HEK293 (cell line): Measurements from ENCODE around the gene PASK.
A peak's percentile ranks its signal among the peaks of the same experiment; 100 is the strongest.

Experiments used
- CTCF ChIA-PET: fragments of 350-600 bp; formaldehyde crosslinking; extraction: SDS; loops from one replicate; lab custom pipeline; 2021; ENCODE audit warnings: antibody characterized with exemption; lab: Yijun Ruan, JAX
- POLR2A ChIA-PET: fragments of 300-600 bp; formaldehyde crosslinking; extraction: SDS; loops from one replicate; lab custom pipeline; 2020; ENCODE audit warnings: antibody characterized with exemption, inconsistent platforms; lab: Yijun Ruan, JAX
- H3K27ac ChIP-seq: fragments of 200-500 bp; sonication (Bioruptor generic); 2 replicates; pipeline ENCODE4 v1.5.1; 2014; ENCODE audit warnings: low read depth, low read length, control low read depth, inconsistent platforms; ENCODE audit errors: extremely low read depth
- H3K36me3 ChIP-seq, 2 experiments: fragments of 200-500 bp in 1 of 2; sonication (Bioruptor generic) in 1 of 2; 1 replicate in 1 of 2; 2 replicates in 1 of 2; pipeline ENCODE4 v1.5.1; 2014 to 2017; ENCODE audit warnings: inconsistent platforms in 2 of 2, low read length in 2 of 2; ENCODE audit not compliant: control insufficient read depth in 2 of 2, insufficient read depth in 1 of 2
- H3K4me1 ChIP-seq: fragments of 200-500 bp; sonication (Bioruptor generic); 2 replicates; pipeline ENCODE4 v1.5.1; 2014; ENCODE audit warnings: mild to moderate bottlenecking, low read length, inconsistent platforms; ENCODE audit not compliant: control insufficient read depth, insufficient read depth
- H3K4me3 ChIP-seq: 2 replicates; pipeline ENCODE4 v1.5.1; 2011; ENCODE audit warnings: low read depth, mild to moderate bottlenecking, control low read depth, low read length, moderate library complexity
- H3K9me3 ChIP-seq: fragments of 200-500 bp; sonication (Bioruptor generic); 2 replicates; pipeline ENCODE4 v1.5.1; 2014; ENCODE audit warnings: low read depth, low read length, inconsistent platforms; ENCODE audit not compliant: control insufficient read depth, insufficient read depth
- EGR2 ChIP-seq: fragments of 450-650 bp; formaldehyde crosslinking; IDR thresholded peaks from 2 replicates; pipeline ENCODE4 v1.5.1; 2016; ENCODE audit warnings: low read depth, missing biosample characterization, missing genetic modification characterization
- IKZF3 ChIP-seq: fragments of 450-650 bp; IDR thresholded peaks from 2 replicates; pipeline ENCODE4 v1.5.0; 2018; ENCODE audit warnings: missing biosample characterization, mild to moderate bottlenecking, missing genetic modification characterization, moderate library complexity
- KLF10 ChIP-seq: fragments of 450-650 bp; IDR thresholded peaks from 2 replicates; pipeline ENCODE4 v1.5.1; 2018; ENCODE audit warnings: missing biosample characterization, mild to moderate bottlenecking, missing genetic modification characterization
- KLF9 ChIP-seq: fragments of 450-650 bp; formaldehyde crosslinking; IDR thresholded peaks from 2 replicates; pipeline ENCODE4 v1.5.1; 2016; ENCODE audit warnings: missing biosample characterization, missing genetic modification characterization, low read depth
- REPIN1 ChIP-seq: fragments of 450-650 bp; formaldehyde crosslinking; IDR thresholded peaks from 2 replicates; pipeline ENCODE4 v1.5.1; 2017; ENCODE audit warnings: missing biosample characterization, missing genetic modification characterization, low read depth
- ZBTB44 ChIP-seq: fragments of 450-650 bp; IDR thresholded peaks from 2 replicates; pipeline ENCODE4 v1.5.1; 2018; ENCODE audit warnings: missing biosample characterization, mild to moderate bottlenecking, missing genetic modification characterization
- ZNF112 ChIP-seq: fragments of 450-650 bp; formaldehyde crosslinking; IDR thresholded peaks from 2 replicates; pipeline ENCODE4 v1.5.0; 2017; ENCODE audit warnings: missing biosample characterization, missing genetic modification characterization
- ZNF26 ChIP-seq: fragments of 450-650 bp; formaldehyde crosslinking; IDR thresholded peaks from 2 replicates; pipeline ENCODE4 v1.5.1; 2016; ENCODE audit warnings: missing biosample characterization, missing genetic modification characterization
- ZNF529 ChIP-seq: fragments of 450-650 bp; formaldehyde crosslinking; IDR thresholded peaks from 2 replicates; pipeline ENCODE4 v1.5.1; 2017; ENCODE audit warnings: missing genetic modification characterization, missing biosample characterization; ENCODE audit not compliant: insufficient replicate concordance
- ZNF600 ChIP-seq: fragments of 450-650 bp; formaldehyde crosslinking; IDR thresholded peaks from 2 replicates; pipeline ENCODE4 v1.5.1; 2016; ENCODE audit warnings: missing biosample characterization, missing genetic modification characterization
- ZNF677 ChIP-seq: fragments of 450-650 bp; IDR thresholded peaks from 2 replicates; pipeline ENCODE4 v1.5.0; 2018; ENCODE audit warnings: missing biosample characterization, mild to moderate bottlenecking, missing genetic modification characterization, moderate library complexity
- TF ChIP-seq, protein P1 (sequence below): fragments of 450-650 bp; formaldehyde crosslinking; IDR thresholded peaks from 2 replicates; pipeline ENCODE4 v1.5.1; 2016; ENCODE audit warnings: missing biosample characterization, missing genetic modification characterization, low read depth
- TF ChIP-seq, protein P2 (sequence below): fragments of 450-650 bp; formaldehyde crosslinking; IDR thresholded peaks from 2 replicates; pipeline ENCODE4 v1.5.1; 2016; ENCODE audit warnings: missing biosample characterization, missing genetic modification characterization
- TF ChIP-seq, protein P3 (sequence below): fragments of 450-650 bp; formaldehyde crosslinking; IDR thresholded peaks from 2 replicates; pipeline ENCODE4 v1.5.1; 2016; ENCODE audit warnings: missing biosample characterization, missing genetic modification characterization
- TF ChIP-seq, protein P4 (sequence below): fragments of 450-650 bp; formaldehyde crosslinking; IDR thresholded peaks from 2 replicates; pipeline ENCODE4 v1.5.1; 2016; ENCODE audit warnings: missing biosample characterization, missing genetic modification characterization

PASK gene

GRCh38 chr2:241091734-241092445 is 57.4 kb downstream of the PASK start (continued):
- TF ChIP-seq, protein P1, sequence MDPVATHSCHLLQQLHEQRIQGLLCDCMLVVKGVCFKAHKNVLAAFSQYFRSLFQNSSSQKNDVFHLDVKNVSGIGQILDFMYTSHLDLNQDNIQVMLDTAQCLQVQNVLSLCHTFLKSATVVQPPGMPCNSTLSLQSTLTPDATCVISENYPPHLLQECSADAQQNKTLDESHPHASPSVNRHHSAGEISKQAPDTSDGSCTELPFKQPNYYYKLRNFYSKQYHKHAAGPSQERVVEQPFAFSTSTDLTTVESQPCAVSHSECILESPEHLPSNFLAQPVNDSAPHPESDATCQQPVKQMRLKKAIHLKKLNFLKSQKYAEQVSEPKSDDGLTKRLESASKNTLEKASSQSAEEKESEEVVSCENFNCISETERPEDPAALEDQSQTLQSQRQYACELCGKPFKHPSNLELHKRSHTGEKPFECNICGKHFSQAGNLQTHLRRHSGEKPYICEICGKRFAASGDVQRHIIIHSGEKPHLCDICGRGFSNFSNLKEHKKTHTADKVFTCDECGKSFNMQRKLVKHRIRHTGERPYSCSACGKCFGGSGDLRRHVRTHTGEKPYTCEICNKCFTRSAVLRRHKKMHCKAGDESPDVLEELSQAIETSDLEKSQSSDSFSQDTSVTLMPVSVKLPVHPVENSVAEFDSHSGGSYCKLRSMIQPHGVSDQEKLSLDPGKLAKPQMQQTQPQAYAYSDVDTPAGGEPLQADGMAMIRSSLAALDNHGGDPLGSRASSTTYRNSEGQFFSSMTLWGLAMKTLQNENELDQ (tag by site-specific recombination): no peak
- TF ChIP-seq REPIN1: no peak
- no peak for TF ChIP-seq KLF9 (tag by site-specific recombination)

GRCh38 chr2:241091201-241091600 is 58.1 kb downstream of the PASK start:
- TF ChIP-seq, protein P2, sequence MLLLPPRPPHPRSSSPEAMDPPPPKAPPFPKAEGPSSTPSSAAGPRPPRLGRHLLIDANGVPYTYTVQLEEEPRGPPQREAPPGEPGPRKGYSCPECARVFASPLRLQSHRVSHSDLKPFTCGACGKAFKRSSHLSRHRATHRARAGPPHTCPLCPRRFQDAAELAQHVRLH (tag by site-specific recombination): no peak
- TF ChIP-seq, protein P3, sequence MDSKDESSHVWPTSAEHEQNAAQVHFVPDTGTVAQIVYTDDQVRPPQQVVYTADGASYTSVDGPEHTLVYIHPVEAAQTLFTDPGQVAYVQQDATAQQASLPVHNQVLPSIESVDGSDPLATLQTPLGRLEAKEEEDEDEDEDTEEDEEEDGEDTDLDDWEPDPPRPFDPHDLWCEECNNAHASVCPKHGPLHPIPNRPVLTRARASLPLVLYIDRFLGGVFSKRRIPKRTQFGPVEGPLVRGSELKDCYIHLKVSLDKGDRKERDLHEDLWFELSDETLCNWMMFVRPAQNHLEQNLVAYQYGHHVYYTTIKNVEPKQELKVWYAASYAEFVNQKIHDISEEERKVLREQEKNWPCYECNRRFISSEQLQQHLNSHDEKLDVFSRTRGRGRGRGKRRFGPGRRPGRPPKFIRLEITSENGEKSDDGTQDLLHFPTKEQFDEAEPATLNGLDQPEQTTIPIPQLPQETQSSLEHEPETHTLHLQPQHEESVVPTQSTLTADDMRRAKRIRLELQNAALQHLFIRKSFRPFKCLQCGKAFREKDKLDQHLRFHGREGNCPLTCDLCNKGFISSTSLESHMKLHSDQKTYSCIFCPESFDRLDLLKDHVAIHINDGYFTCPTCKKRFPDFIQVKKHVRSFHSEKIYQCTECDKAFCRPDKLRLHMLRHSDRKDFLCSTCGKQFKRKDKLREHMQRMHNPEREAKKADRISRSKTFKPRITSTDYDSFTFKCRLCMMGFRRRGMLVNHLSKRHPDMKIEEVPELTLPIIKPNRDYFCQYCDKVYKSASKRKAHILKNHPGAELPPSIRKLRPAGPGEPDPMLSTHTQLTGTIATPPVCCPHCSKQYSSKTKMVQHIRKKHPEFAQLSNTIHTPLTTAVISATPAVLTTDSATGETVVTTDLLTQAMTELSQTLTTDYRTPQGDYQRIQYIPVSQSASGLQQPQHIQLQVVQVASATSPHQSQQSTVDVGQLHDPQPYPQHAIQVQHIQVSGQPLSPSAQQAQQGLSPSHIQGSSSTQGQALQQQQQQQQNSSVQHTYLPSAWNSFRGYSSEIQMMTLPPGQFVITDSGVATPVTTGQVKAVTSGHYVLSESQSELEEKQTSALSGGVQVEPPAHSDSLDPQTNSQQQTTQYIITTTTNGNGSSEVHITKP (tag by site-specific recombination): peak; percentile 49; the same call in 1 of the 2 replicates
- ChIA-PET CTCF (interaction anchor here (0.5 kb wide), 1 partner anchor 508 kb away, joined by 3 read pairs; no protein-coding TSS in a partner anchor), POLR2A (no interaction called here)
- Histone ChIP-seq H3K9me3 (no peaks in the 10 kb centered on the region), H3K4me3 (no peak overlapping the region), H3K4me1 (no peaks in the 10 kb centered on the region), H3K36me3 (peaks cover 23 to 98% of the 10 kb centered on the region in 2 experiments), H3K27ac (no peak overlapping the region)

DNA sequence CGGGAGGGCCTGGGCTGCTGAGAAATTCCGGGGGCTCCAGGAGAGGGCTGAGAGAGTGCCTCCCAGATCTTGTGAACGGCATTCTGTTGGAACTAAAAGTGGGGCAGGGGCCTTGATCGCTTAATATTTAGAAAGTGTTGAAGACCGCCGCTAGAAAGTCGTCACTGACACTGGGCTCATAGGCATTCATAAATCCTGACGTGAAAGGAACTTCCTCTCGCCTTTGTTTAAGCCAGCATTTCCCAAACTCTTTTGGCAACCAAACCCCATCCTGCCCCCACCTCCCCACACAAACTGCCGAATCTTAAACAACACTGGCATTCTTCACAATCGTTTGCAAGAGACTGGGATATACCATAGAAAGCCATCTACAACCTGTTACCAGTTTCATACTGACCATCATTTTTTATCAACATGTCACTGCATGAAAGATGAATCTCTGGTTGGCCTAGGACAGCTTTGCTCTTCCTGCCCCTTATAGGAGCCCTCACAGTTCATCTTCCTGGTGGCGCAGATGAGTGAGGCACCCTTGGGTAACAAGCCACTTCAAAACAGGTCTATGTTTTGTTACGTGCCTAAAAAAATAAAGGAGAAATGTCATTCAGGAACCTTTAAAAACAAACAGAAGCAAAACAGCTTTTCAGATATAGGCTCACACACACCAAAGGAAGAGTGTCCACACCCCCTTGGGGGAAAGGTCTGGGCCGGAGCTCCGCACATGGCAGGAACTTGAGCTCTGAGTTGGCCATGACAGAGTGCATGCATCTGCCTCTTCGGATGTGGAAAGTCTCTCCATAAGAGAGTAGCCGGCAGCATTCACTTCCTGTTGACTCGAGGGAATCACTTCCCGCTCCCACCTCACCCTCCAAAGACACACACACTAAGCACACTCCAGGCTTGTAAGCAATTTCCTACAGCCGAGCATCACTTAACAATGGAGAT is 60.2 kb downstream of the PASK start:
- Histone ChIP-seq H3K9me3 (no peaks in the 10 kb centered on the region), H3K4me3 (no peak overlapping the region), H3K36me3 (peaks cover 27 to 83% of the 10 kb centered on the region in 2 experiments), H3K4me1 (no peaks in the 10 kb centered on the region), H3K27ac (no peak overlapping the region)
- TF ChIP-seq ZNF112 (no peak), IKZF3 (tag by site-specific recombination) (no peak), EGR2 (tag by site-specific recombination) (no peak), KLF10 (no peak), ZNF600 (tag by site-specific recombination) (no peak), ZNF529 (tag by site-specific recombination) (no peak), ZNF26 (tag by site-specific recombination) (no peak), ZBTB44 (tag by site-specific recombination) (no peak), ZNF677 (tag by site-specific recombination) (no peak)
- TF ChIP-seq, protein P4, sequence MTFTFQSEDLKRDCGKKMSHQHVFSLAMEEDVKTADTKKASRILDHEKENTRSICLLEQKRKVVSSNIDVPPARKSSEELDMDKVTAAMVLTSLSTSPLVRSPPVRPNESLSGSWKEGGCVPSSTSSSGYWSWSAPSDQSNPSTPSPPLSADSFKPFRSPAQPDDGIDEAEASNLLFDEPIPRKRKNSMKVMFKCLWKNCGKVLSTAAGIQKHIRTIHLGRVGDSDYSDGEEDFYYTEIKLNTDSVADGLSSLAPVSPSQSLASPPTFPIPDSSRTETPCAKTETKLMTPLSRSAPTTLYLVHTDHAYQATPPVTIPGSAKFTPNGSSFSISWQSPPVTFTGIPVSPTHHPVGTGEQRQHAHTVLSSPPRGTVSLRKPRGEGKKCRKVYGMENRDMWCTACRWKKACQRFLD (tag by site-specific recombination): no peak
- POLR2A ChIA-PET: no interaction called here
- CTCF ChIA-PET: interaction anchor here (0.5 to 2.0 kb wide), 3 partner anchors 11 to 596 kb away, joined by 3 to 9 read pairs (median 3); no protein-coding TSS in a partner anchor
